ENCODE measurements around the gene GLIPR1.

- TF ChIP-seq CTCF (IDR thresholded peaks at IDR 0.05) (no peak), POLR2A (IDR thresholded peaks at IDR 0.05) (no peak), EP300 (IDR thresholded peaks at IDR 0.05) (no peak), POLR2AphosphoS5 (IDR thresholded peaks at IDR 0.05) (no peak)
Observed at GRCh38 chr12:75549989-75550388, 69.4 kb downstream of the GLIPR1 start.

All from suprapubic skin (tissue), 4 donors.